GM12878 (cell line): ENCODE data around the gene SLC26A8. TPM values are rescaled to one million over a fixed set of nuclear protein-coding genes. Genes with fewer than 3 reads are reported as not detected.

ENCODE experiments used
- ATAC-seq: fragments of 200-7000 bp; cut with Tn5 transposase; 3 replicates; pipeline ENCODE4 v1.9.1; 2020; ENCODE audit warnings: mild to moderate bottlenecking, moderate library complexity
- Bru-seq: library from RNA; stranded (reverse); fragments of 400-500 nt; gene quantifications from one replicate; lab custom pipeline; 2021; lab: Mats Ljungman, UMichigan
- BruChase-seq, 2 experiments: library from RNA; stranded (reverse); fragments of 400-500 nt; gene quantifications; one replicate each; lab custom pipeline; 2021; lab: Mats Ljungman, UMichigan
- BruUV-seq: library from RNA; stranded (reverse); fragments of 400-500 nt; replicated peaks from 2 replicates; lab custom pipeline; 2021; lab: Mats Ljungman, UMichigan
- CTCF ChIA-PET: fragments of 300-600 bp; sonication (Branson Sonifier 250); formaldehyde crosslinking; extraction: SDS; loops from one replicate; lab custom pipeline; 2021; ENCODE audit warnings: inconsistent platforms; lab: Yijun Ruan, JAX
- POLR2A ChIA-PET: fragments of 350-600 bp; formaldehyde crosslinking; extraction: SDS; loops from one replicate; lab custom pipeline; 2021; ENCODE audit warnings: inconsistent platforms; lab: Charles Lee
- RAD21 ChIA-PET: fragments of 300-600 bp; sonication (Branson Sonifier 250); formaldehyde crosslinking; loops from one replicate; lab custom pipeline; 2023; ENCODE audit warnings: antibody characterized with exemption; ENCODE audit not compliant: unreplicated experiment; lab: Charles Lee
- SMC1A ChIA-PET: fragments of 300-600 bp; sonication (Branson Sonifier 250); formaldehyde crosslinking; loops from one replicate; lab custom pipeline; 2023; ENCODE audit not compliant: unreplicated experiment, uncharacterized antibody; lab: Charles Lee
- DNase-seq: peaks from one replicate; pipeline ENCODE4 v3.0.0-alpha.2; 2011; ENCODE audit warnings: low read depth, low spot score
- FAIRE-seq: peaks from 3 replicates; lab custom pipeline; 2011; peaks lifted over from hg19 to GRCh38; lab: Jason Lieb, UNC
- H2AFZ ChIP-seq: 2 replicates; pipeline ENCODE4 v1.6.0; 2011; ENCODE audit warnings: low read depth, low read length, control low read depth; ENCODE audit not compliant: control insufficient read depth
- H3K27ac ChIP-seq: 2 replicates; pipeline ENCODE4 v1.5.1; 2011; ENCODE audit warnings: control low read depth; ENCODE audit not compliant: control insufficient read depth, insufficient read depth
- H3K27me3 ChIP-seq, 2 experiments: replicated peaks in 1 of 2; 2 replicates each; pipeline versions ENCODE4 v1.6.0 to v1.6.1; 2011; ENCODE audit warnings: low read length in 1 of 2; ENCODE audit not compliant: control insufficient read depth in 2 of 2, insufficient read depth in 2 of 2
- H3K36me3 ChIP-seq, 2 experiments: 2 replicates each; pipeline ENCODE4 v1.5.1; 2011; ENCODE audit warnings: low read length in 1 of 2; ENCODE audit not compliant: control insufficient read depth in 2 of 2, insufficient read depth in 2 of 2
- H3K4me1 ChIP-seq: 2 replicates; pipeline ENCODE4 v1.6.1; 2011; ENCODE audit warnings: mild to moderate bottlenecking, low read length, moderate library complexity, mixed read lengths; ENCODE audit not compliant: control insufficient read depth, insufficient read depth
- H3K4me2 ChIP-seq: 2 replicates; pipeline ENCODE4 v1.6.0; 2011; ENCODE audit warnings: control low read depth; ENCODE audit not compliant: control insufficient read depth, insufficient read depth
- H3K4me3 ChIP-seq: fragments of 200-600 bp; sonication (generic); 2 replicates; pipeline ENCODE4 v1.5.1; 2016
- H3K79me2 ChIP-seq: 2 replicates; pipeline ENCODE4 v1.6.0; 2011; ENCODE audit warnings: low read length; ENCODE audit not compliant: control insufficient read depth, insufficient read depth
- H3K9ac ChIP-seq: 2 replicates; pipeline ENCODE4 v1.8.0; 2011; ENCODE audit warnings: low read length, control low read depth, mixed read lengths; ENCODE audit not compliant: control insufficient read depth, insufficient read depth
- H3K9me3 ChIP-seq: replicated peaks from 3 replicates; pipeline ENCODE4 v1.5.1; 2011; ENCODE audit warnings: mild to moderate bottlenecking, low read length; ENCODE audit not compliant: control insufficient read depth, insufficient read depth
- H4K20me1 ChIP-seq: 2 replicates; pipeline ENCODE4 v1.6.0; 2011; ENCODE audit not compliant: control insufficient read depth, insufficient read depth
- CBFB ChIP-seq: IDR thresholded peaks from 2 replicates; pipeline ENCODE4 v1.6.1; 2016; ENCODE audit warnings: antibody characterized with exemption, low read depth
- EGR1 ChIP-seq, 2 experiments: IDR thresholded peaks; 1 replicate in 1 of 2; 2 replicates in 1 of 2; pipeline ENCODE4 v1.6.1; 2011 to 2012; ENCODE audit warnings: low read depth in 2 of 2, low read length in 2 of 2, borderline replicate concordance in 1 of 2, mild to moderate bottlenecking in 1 of 2, moderate library complexity in 1 of 2
- HDAC6 ChIP-seq: fragments of 200-600 bp; sonication (generic); IDR thresholded peaks from one replicate; pipeline ENCODE4 v1.8.0; 2017; ENCODE audit warnings: antibody characterized with exemption; ENCODE audit not compliant: unreplicated experiment
- MLLT1 ChIP-seq: fragments of 450-650 bp; IDR thresholded peaks from 2 replicates; pipeline ENCODE4 v1.6.1; 2016; ENCODE audit warnings: mild to moderate bottlenecking
- USF1 ChIP-seq: IDR thresholded peaks from 2 replicates; pipeline ENCODE4 v1.6.1; 2011; ENCODE audit warnings: borderline replicate concordance, low read depth, mild to moderate bottlenecking, moderate library complexity, mixed read lengths, low read length; ENCODE audit not compliant: insufficient read depth; ENCODE audit errors: extremely low read length
- WGBS: methylation state at CpG from one replicate; pipeline ENCODE4 v1.1.6; 2016; ENCODE audit warnings: low lambda C conversion rate; ENCODE audit not compliant: insufficient replicate concordance, insufficient coverage; ENCODE audit errors: missing lambda C conversion rate; 5-methylcytosine and 5-hydroxymethylcytosine counted together
- in situ Hi-C: fragments of 300-500 bp; cut with MboI; formaldehyde crosslinking; loops from 9 replicates; pipeline ENCODE4 v1.14.3; 2018; ENCODE audit warnings: mixed read lengths
- intact Hi-C: fragments of 100-400 bp; cut with micrococcal nuclease; formaldehyde crosslinking; loops from one replicate; pipeline ENCODE4 v1.14.2; 2022; ENCODE audit not compliant: unreplicated experiment
- long read RNA-seq, 2 experiments: library from polyadenylated mRNA; unstranded; transcript quantifications; one replicate each; pipeline ENCODE4 v2.0.0, GENCODE V29; 2019 to 2020
- polyA minus RNA-seq, 3 experiments: library from RNA; depleted of rRNA, polyadenylated mRNA; stranded (reverse); fragments of >200 nt; gene quantifications; 2 replicates each; pipeline ENCODE4 v1.2.3, GENCODE V29; 2011
- polyA plus RNA-seq, 11 experiments: library from polyadenylated mRNA; depleted of rRNA in 4 of 11; unstranded in 6 of 11; stranded (reverse) in 5 of 11; fragments of >200 nt; fragmentation: Nextera tagmentation in 4 of 11; fragmentation: Illumina TruSeq in 1 of 11; extraction: Ambion mirVana in 4 of 11; extraction: Trizol in 1 of 11; gene quantifications; 1 replicate in 1 of 11; 2 replicates in 10 of 11; pipeline versions ENCODE4 v1.2.1 to v1.2.3, GENCODE V29; 2011 to 2016; ENCODE audit warnings: inconsistent platforms in 2 of 11, missing spikeins in 2 of 11, low read depth in 1 of 11
- total RNA-seq, 4 experiments: library from RNA; depleted of rRNA in 3 of 4; stranded (reverse); fragments of >200 nt in 3 of 4; fragmentation: Illumina TruSeq in 1 of 4; extraction: Trizol in 1 of 4; gene quantifications; 2 replicates each; pipeline versions ENCODE4 v1.2.1 to v1.2.3, GENCODE V29; 2013 to 2021

SLC26A8 gene
- total RNA-seq (2013; cell fraction: nucleolus; rRNA removed): not detected in 2 replicates
- total RNA-seq (2014; rRNA removed) (0.44 and 0.85 TPM in 2 replicates), total RNA-seq (2014; rRNA removed; fragmentation: Illumina TruSeq; extraction: Trizol) (0.05 and 0.09 TPM in 2 replicates), total RNA-seq (2021) (0.35 TPM in 1 of 2 replicates, not detected in the other), polyA plus RNA-seq (2011; rRNA removed) (not detected in 2 replicates), polyA plus RNA-seq (2014; fragmentation: Illumina TruSeq; extraction: Trizol) (0.32 and 1.1 TPM in 2 replicates), polyA plus RNA-seq (2014; fragmentation: Nextera tagmentation; extraction: Ambion mirVana) (under 1 TPM; 0.14 to 0.18 TPM), polyA plus RNA-seq (2014; rRNA removed) (0.22 and 0.26 TPM in 2 replicates), polyA plus RNA-seq (2016; fragmentation: Nextera tagmentation; extraction: Ambion mirVana) (under 1 TPM; 0.28 to 0.95 TPM), polyA minus RNA-seq (2011; rRNA and poly(A)+ RNA removed) (not detected in 2 replicates), Bru-seq, nascent RNA (percentile 4 among the genes with signal in this experiment), BruChase-seq, experiment 1, labeled RNA remaining after a 6-hour chase (percentile 4 among the genes with signal in this experiment), BruChase-seq, experiment 2, labeled RNA remaining after a 2-hour chase (percentile 7 among the genes with signal in this experiment)
- polyA plus RNA-seq (2011; ENCODE audit: low read depth): not detected
- polyA plus RNA-seq (2011; cell fraction: cytosol; rRNA removed): not detected in 2 replicates
- polyA plus RNA-seq (2011; cell fraction: nucleus; rRNA removed): 0.06 TPM in 1 of 2 replicates, not detected in the other
- not detected in 2 replicates for polyA plus RNA-seq (2012)
- not detected in 2 replicates for polyA minus RNA-seq (2011; cell fraction: cytosol; rRNA and poly(A)+ RNA removed)
- polyA minus RNA-seq (2011; cell fraction: nucleus; rRNA and poly(A)+ RNA removed): not detected in 2 replicates
- long read RNA-seq, experiment 1: 0 reads
- long read RNA-seq, experiment 2: 0 reads

GRCh38 chr6:36023996-36024795 is at the start of gene SLC26A8:
SLC26A8 (minus strand) TSS chr6:36024641; CDS start chr6:36019707, 4,934 bp downstream.
- no peak for TF ChIP-seq MLLT1
- peak in 1 of 2 experiments; percentile 44; a peak in 1 of 3 replicates for TF ChIP-seq EGR1 (IDR thresholded peaks at IDR 0.05; ENCODE audit: borderline replicate concordance in 1 of 2, low read depth in 2 of 2, low read length in 2 of 2)
- no peak for TF ChIP-seq CBFB
- no peak for TF ChIP-seq HDAC6
- TF ChIP-seq USF1: no peak
- CTCF ChIA-PET: interaction anchor here (2.8 kb wide), 1 partner anchor 71 kb away, joined by 14 read pairs; no protein-coding TSS in a partner anchor

More at GRCh38 chr6:36023996-36024795, at the start of gene SLC26A8:
- Histone ChIP-seq H3K4me2 (peak within 1 kb of the TSS; percentile 49), H3K79me2 (peaks cover 17% of the 10 kb centered on the region), H3K27ac (no peak within 1 kb of the TSS), H2AFZ (peak within 1 kb of the TSS; percentile 2), H3K4me3 (0 out of 2 replicates have a peak within 1 kb of the TSS, but pooled peaks have one; percentile 20), H3K27me3 (no peaks in the 10 kb centered on the region; a peak in 1 of 4 replicates), H3K36me3 (no peaks in the 10 kb centered on the region), H3K9ac (no peak within 1 kb of the TSS), H3K9me3 (no peaks in the 10 kb centered on the region), H3K4me1 (no peaks in the 10 kb centered on the region), H4K20me1 (no peaks in the 10 kb centered on the region)
- ATAC-seq (no peak), FAIRE-seq (no peak), DNase-seq (no peak)
- intact Hi-C loops (no loop called here), in situ Hi-C loops (no loop called here)
- WGBS: 25% methylated on average over 43 of the region's 44 CpGs
- no TSS peak for BruUV-seq
- SMC1A ChIA-PET: interaction anchor here (1.1 kb wide), 1 partner anchor 71 kb away, joined by 4 read pairs; no protein-coding TSS in a partner anchor
- POLR2A ChIA-PET: interaction anchor here (0.6 kb wide), 2 partner anchors 55 to 1936 kb away, joined by 3 to 4 read pairs; no protein-coding TSS in a partner anchor
- RAD21 ChIA-PET: no interaction called here
